Lower leg skin (tissue), 3 donors: ENCODE results near the gene ZNF410.

ENCODE experiments used
- CTCF ChIP-seq, 3 donors: fragments of 450-650 bp; IDR thresholded peaks; one replicate each; pipeline ENCODE4 v1.5.1; 2016; ENCODE audit warnings: antibody characterized with exemption in 3 of 3, mild to moderate bottlenecking in 3 of 3, moderate library complexity in 2 of 3
- POLR2A ChIP-seq, 2 donors: fragments of 450-650 bp; IDR thresholded peaks; one replicate each; pipeline ENCODE4 v1.6.1; 2016 to 2017; ENCODE audit warnings: antibody characterized with exemption in 2 of 2, mild to moderate bottlenecking in 1 of 2, moderate library complexity in 1 of 2

GRCh38 chr14:73843296-73843695 is 43.4 kb upstream of the ZNF410 start:
- no peak for TF ChIP-seq CTCF (IDR thresholded peaks at IDR 0.05)
- no peak for TF ChIP-seq POLR2A (IDR thresholded peaks at IDR 0.05)
